ENCODE measurements around the gene DLG2. TPM values are rescaled to one million over a fixed set of nuclear protein-coding genes. Genes with fewer than 3 reads are reported as not detected.

Gene DLG2
- total and polyA plus RNA-seq, 2 of the 8 experiments (the other 6 are each of a cell fraction or from before 2014, with no cell fraction given): 1.7 to 14.3 TPM

DNA sequence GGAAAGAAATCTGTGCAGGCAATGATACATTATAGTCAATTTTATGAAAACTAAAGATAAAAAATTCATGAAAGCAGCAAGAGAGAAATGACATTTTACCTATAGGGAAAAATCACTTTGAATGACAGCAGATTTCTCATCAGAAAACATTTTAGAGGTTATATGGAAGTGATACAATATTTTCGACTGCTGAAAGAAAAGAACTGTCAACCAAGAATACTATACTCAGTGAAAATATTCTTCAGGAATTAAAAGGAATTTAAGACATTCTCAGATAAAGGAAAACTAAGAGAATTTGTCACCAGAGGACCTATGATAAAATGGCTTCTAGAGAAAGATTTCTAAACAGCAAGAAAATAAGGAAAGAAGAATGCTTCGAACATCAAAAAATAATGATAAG is 820.8 kb downstream of the DLG2 start:
- no peak overlapping the region for H2BK5ac ChIP-seq (ENCODE audit: low read depth, low read length)
- H3K9ac ChIP-seq (replicated peaks in 1 of 4; ENCODE audit: extremely low read depth in 1 of 4, low read depth in 3 of 4, low read length in 3 of 4): no peak overlapping the region
- H4K20me1 ChIP-seq (replicated peaks in 1 of 2; ENCODE audit: control insufficient read depth in 1 of 2, insufficient read depth in 2 of 2, low read length in 2 of 2): no peaks in the 10 kb centered on the region
- peaks cover 0 to 3% (median 2%) of the 10 kb centered on the region in 4 experiments; a peak in 2 of 7 replicates for H3K4me1 ChIP-seq (replicated peaks in 1 of 4; ENCODE audit: control insufficient read depth in 3 of 4, insufficient read depth in 4 of 4, low read length in 3 of 4)
- no peak overlapping the region for H3K4me3 ChIP-seq (ENCODE audit: extremely low read depth in 1 of 4, insufficient read depth in 2 of 4, low read depth in 3 of 4, low read length in 4 of 4)
- no peaks in the 10 kb centered on the region for H3K23me2 ChIP-seq (ENCODE audit: low read depth, low read length)
- no peak overlapping the region for H2BK120ac ChIP-seq (replicated peaks; ENCODE audit: low read depth, low read length)
- H3K79me1 ChIP-seq (ENCODE audit: low read depth, low read length): no peaks in the 10 kb centered on the region
- H2AFZ ChIP-seq (ENCODE audit: low read length): no peak overlapping the region
- H3K14ac ChIP-seq (ENCODE audit: insufficient read length): no peak overlapping the region
- H4K8ac ChIP-seq (ENCODE audit: extremely low read depth, insufficient read depth, low read length): no peak overlapping the region
- no peak overlapping the region for H3K56ac ChIP-seq (replicated peaks; ENCODE audit: insufficient read length, low read depth, low read length)
- H2AK5ac ChIP-seq (ENCODE audit: low read depth, low read length): no peak overlapping the region
- H4K91ac ChIP-seq (replicated peaks; ENCODE audit: insufficient read length, low read length): no peak overlapping the region
- no peak overlapping the region for H4K5ac ChIP-seq (ENCODE audit: insufficient read length, low read depth, low read length)
- no peaks in the 10 kb centered on the region for H3K9me3 ChIP-seq (ENCODE audit: insufficient read depth in 2 of 2, low read depth in 1 of 2, low read length in 1 of 2)
- H3K4ac ChIP-seq (replicated peaks; ENCODE audit: insufficient read length, low read depth, low read length): no peak overlapping the region
- no peaks in the 10 kb centered on the region for H3K36me3 ChIP-seq (ENCODE audit: control insufficient read depth in 2 of 4, insufficient read depth in 4 of 4, low read length in 3 of 4)
- H3K23ac ChIP-seq (ENCODE audit: insufficient read length): no peak overlapping the region
- no peak overlapping the region for H2BK12ac ChIP-seq (ENCODE audit: low read depth, low read length)
- no peak overlapping the region for H3K18ac ChIP-seq (ENCODE audit: extremely low read depth, low read length)
- no peak overlapping the region for H2BK15ac ChIP-seq (ENCODE audit: low read length)
- H3K79me2 ChIP-seq (ENCODE audit: control insufficient read depth in 1 of 2, insufficient read depth in 2 of 2, low read length in 2 of 2): no peaks in the 10 kb centered on the region
- H3K4me2 ChIP-seq (ENCODE audit: insufficient read depth in 1 of 2, low read depth in 2 of 2, low read length in 2 of 2): no peak overlapping the region
- H3K27ac ChIP-seq (ENCODE audit: low read depth, low read length): no peak overlapping the region
- FAIRE-seq: no peak
- no peaks in the 10 kb centered on the region for H3K27me3 ChIP-seq (replicated peaks in 1 of 4; ENCODE audit: control insufficient read depth in 3 of 4, extremely low read depth in 1 of 4, insufficient read depth in 3 of 4, low read length in 3 of 4)
- no peak overlapping the region for H2BK20ac ChIP-seq (ENCODE audit: low read length)
- ChIA-PET POLR2A (ENCODE audit: partially characterized antibody) (no interaction called here), CTCF (ENCODE audit: partially characterized antibody) (no interaction called here)
- DNase-seq (ENCODE audit: low read depth in 1 of 2, low spot score in 2 of 2): no peak
- WGBS, 2 experiments (ENCODE audit: extremely low coverage in 1 of 2, insufficient coverage in 1 of 2, insufficient read length in 1 of 2, insufficient replicate concordance in 2 of 2, low coverage in 1 of 2, low lambda C conversion rate in 2 of 2, missing lambda C conversion rate in 1 of 2): 94% methylated on average over 2 of the region's 2 CpGs; no CpG with 5 or more reads in 1 of the 2 experiments
- TF ChIP-seq RXRA (IDR thresholded peaks at IDR 0.05; ENCODE audit: insufficient read depth, low read depth, low read length) (no peak), EP300 (IDR thresholded peaks at IDR 0.05; ENCODE audit: borderline replicate concordance in 1 of 2, low read depth in 2 of 2, low read length in 2 of 2) (no peak), KDM4A (IDR thresholded peaks at IDR 0.05; ENCODE audit: low read depth, low read length, severe bottlenecking) (no peak), TEAD4 (IDR thresholded peaks at IDR 0.05; ENCODE audit: low read depth, low read length) (no peak), BRCA1 (IDR thresholded peaks at IDR 0.05; ENCODE audit: low read depth, low read length) (no peak), SIN3A (conservative IDR thresholded peaks at IDR 0.05 in 1 of 2, IDR thresholded peaks at IDR 0.05 in 1 of 2; ENCODE audit: low read depth in 1 of 2, low read length in 2 of 2) (no peak), BACH1 (IDR thresholded peaks at IDR 0.05; ENCODE audit: low read length) (no peak), CREB1 (IDR thresholded peaks at IDR 0.05) (no peak), SP2 (IDR thresholded peaks at IDR 0.05; ENCODE audit: low read length) (no peak), CHD1 (IDR thresholded peaks at IDR 0.05; ENCODE audit: low read depth, low read length) (no peak), JUN (IDR thresholded peaks at IDR 0.05; ENCODE audit: low read depth, low read length) (no peak), SAP30 (IDR thresholded peaks at IDR 0.05; ENCODE audit: insufficient read depth, insufficient replicate concordance, low read length) (no peak)
- TF ChIP-seq, protein P1, sequence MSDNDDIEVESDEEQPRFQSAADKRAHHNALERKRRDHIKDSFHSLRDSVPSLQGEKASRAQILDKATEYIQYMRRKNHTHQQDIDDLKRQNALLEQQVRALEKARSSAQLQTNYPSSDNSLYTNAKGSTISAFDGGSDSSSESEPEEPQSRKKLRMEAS (IDR thresholded peaks at IDR 0.05): no peak
- TF ChIP-seq, protein P2, sequence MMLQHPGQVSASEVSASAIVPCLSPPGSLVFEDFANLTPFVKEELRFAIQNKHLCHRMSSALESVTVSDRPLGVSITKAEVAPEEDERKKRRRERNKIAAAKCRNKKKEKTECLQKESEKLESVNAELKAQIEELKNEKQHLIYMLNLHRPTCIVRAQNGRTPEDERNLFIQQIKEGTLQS (IDR thresholded peaks at IDR 0.05; ENCODE audit: insufficient read depth, low read depth, low read length): no peak
